Sigmoid colon (tissue), 4 donors: ENCODE results near the gene OR6Q1.

Experiments
- EP300 ChIP-seq, 4 donors: sonication (generic); formaldehyde crosslinking; IDR thresholded peaks; one replicate each; pipeline ENCODE4 v1.6.1; 2017; ENCODE audit warnings: antibody characterized with exemption in 4 of 4
- POLR2A ChIP-seq, 2 donors: fragments of 450-650 bp; IDR thresholded peaks; one replicate each; pipeline ENCODE4 v1.6.1; 2016; ENCODE audit warnings: antibody characterized with exemption in 2 of 2, mild to moderate bottlenecking in 2 of 2, moderate library complexity in 2 of 2
- POLR2AphosphoS5 ChIP-seq, 4 donors: sonication (generic); formaldehyde crosslinking; IDR thresholded peaks; one replicate each; pipeline ENCODE4 v1.6.1; 2017; ENCODE audit warnings: antibody characterized with exemption in 4 of 4
- TF ChIP-seq, protein P1 (sequence below), 4 experiments: fragments of 450-650 bp in 3 of 4; fragments of 200-600 bp in 1 of 4; IDR thresholded peaks; one replicate each; pipeline ENCODE4 v1.5.1; 2016 to 2019; ENCODE audit warnings: antibody characterized with exemption in 4 of 4, mild to moderate bottlenecking in 3 of 4, moderate library complexity in 2 of 4

GRCh38 chr11:58060535-58060934, 29.8 kb downstream of the OR6Q1 start:
- TF ChIP-seq, protein P1, sequence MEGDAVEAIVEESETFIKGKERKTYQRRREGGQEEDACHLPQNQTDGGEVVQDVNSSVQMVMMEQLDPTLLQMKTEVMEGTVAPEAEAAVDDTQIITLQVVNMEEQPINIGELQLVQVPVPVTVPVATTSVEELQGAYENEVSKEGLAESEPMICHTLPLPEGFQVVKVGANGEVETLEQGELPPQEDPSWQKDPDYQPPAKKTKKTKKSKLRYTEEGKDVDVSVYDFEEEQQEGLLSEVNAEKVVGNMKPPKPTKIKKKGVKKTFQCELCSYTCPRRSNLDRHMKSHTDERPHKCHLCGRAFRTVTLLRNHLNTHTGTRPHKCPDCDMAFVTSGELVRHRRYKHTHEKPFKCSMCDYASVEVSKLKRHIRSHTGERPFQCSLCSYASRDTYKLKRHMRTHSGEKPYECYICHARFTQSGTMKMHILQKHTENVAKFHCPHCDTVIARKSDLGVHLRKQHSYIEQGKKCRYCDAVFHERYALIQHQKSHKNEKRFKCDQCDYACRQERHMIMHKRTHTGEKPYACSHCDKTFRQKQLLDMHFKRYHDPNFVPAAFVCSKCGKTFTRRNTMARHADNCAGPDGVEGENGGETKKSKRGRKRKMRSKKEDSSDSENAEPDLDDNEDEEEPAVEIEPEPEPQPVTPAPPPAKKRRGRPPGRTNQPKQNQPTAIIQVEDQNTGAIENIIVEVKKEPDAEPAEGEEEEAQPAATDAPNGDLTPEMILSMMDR (IDR thresholded peaks at IDR 0.05) = no peak
- no peak for TF ChIP-seq POLR2AphosphoS5 (IDR thresholded peaks at IDR 0.05)
- no peak for TF ChIP-seq POLR2A (IDR thresholded peaks at IDR 0.05)
- TF ChIP-seq EP300 (IDR thresholded peaks at IDR 0.05) = no peak
